HEK293 (cell line): Measurements from ENCODE around the gene PCLAF.

ENCODE experiments used
- ZBTB1 ChIP-seq: fragments of 450-650 bp; formaldehyde crosslinking; IDR thresholded peaks from 2 replicates; pipeline ENCODE4 v1.5.1; 2016; ENCODE audit warnings: missing biosample characterization, missing genetic modification characterization
- ZNF221 ChIP-seq: fragments of 450-650 bp; formaldehyde crosslinking; IDR thresholded peaks from 2 replicates; pipeline ENCODE4 v1.5.1; 2017; ENCODE audit warnings: missing biosample characterization, missing genetic modification characterization, borderline replicate concordance
- ZNF311 ChIP-seq: fragments of 450-650 bp; formaldehyde crosslinking; IDR thresholded peaks from 2 replicates; pipeline ENCODE4 v1.5.1; 2017; ENCODE audit warnings: missing biosample characterization, missing genetic modification characterization, borderline replicate concordance
- ZNF335 ChIP-seq: fragments of 450-650 bp; formaldehyde crosslinking; conservative IDR thresholded peaks from 2 replicates; pipeline ENCODE4 v1.5.1; 2016; ENCODE audit warnings: missing biosample characterization, missing genetic modification characterization
- ZNF571 ChIP-seq: fragments of 450-650 bp; formaldehyde crosslinking; IDR thresholded peaks from 2 replicates; pipeline ENCODE4 v1.5.0; 2017; ENCODE audit warnings: missing biosample characterization, missing genetic modification characterization
- ZNF777 ChIP-seq: fragments of 450-650 bp; formaldehyde crosslinking; IDR thresholded peaks from 2 replicates; pipeline ENCODE4 v1.5.1; 2017; ENCODE audit warnings: missing biosample characterization, missing genetic modification characterization, borderline replicate concordance
- TF ChIP-seq, protein P1 (sequence below): fragments of 450-650 bp; formaldehyde crosslinking; IDR thresholded peaks from 2 replicates; pipeline ENCODE4 v1.5.1; 2016; ENCODE audit warnings: missing biosample characterization, missing genetic modification characterization

DNA sequence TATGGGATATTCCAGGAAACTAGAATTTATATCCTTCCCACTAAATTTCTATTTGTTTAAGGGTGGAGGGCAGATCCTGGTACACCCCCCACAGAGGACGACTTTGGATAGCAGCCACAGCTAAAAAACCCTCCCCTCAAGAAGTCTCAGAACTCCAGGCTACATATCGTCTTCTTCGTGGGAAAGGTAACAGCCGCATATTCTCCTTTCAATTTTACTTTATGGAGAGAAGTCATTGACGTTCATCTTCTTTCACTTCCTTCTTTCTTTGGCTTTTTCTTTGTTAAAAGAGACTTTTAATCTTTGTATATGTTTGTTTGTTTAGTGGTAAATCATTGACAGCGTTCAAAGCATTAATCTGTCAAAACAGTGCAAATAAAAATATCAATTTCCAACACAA lies 42.7 kb upstream of the PCLAF start:
- no peak for TF ChIP-seq ZBTB1 (tag by site-specific recombination)
- no peak for TF ChIP-seq ZNF571
- TF ChIP-seq ZNF221, result no peak
- TF ChIP-seq, protein P1, sequence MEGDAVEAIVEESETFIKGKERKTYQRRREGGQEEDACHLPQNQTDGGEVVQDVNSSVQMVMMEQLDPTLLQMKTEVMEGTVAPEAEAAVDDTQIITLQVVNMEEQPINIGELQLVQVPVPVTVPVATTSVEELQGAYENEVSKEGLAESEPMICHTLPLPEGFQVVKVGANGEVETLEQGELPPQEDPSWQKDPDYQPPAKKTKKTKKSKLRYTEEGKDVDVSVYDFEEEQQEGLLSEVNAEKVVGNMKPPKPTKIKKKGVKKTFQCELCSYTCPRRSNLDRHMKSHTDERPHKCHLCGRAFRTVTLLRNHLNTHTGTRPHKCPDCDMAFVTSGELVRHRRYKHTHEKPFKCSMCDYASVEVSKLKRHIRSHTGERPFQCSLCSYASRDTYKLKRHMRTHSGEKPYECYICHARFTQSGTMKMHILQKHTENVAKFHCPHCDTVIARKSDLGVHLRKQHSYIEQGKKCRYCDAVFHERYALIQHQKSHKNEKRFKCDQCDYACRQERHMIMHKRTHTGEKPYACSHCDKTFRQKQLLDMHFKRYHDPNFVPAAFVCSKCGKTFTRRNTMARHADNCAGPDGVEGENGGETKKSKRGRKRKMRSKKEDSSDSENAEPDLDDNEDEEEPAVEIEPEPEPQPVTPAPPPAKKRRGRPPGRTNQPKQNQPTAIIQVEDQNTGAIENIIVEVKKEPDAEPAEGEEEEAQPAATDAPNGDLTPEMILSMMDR (tag by site-specific recombination), result no peak
- TF ChIP-seq ZNF335, result no peak
- TF ChIP-seq ZNF777, result no peak
- no peak for TF ChIP-seq ZNF311
